Right lobe of liver (tissue), 6 donors: ENCODE data around the gene SLC6A8. TPM values are rescaled to one million over a fixed set of nuclear protein-coding genes. Genes with fewer than 3 reads are reported as not detected.

ENCODE experiments used
- ATAC-seq, 4 donors: fragments of 200-7000 bp; cut with Tn5 transposase; one replicate each; pipeline ENCODE4 v1.9.1; 2020; ENCODE audit warnings: mild to moderate bottlenecking in 4 of 4, moderate library complexity in 4 of 4
- DNase-seq, 3 donors: peaks; one replicate each; pipeline ENCODE4 v3.0.0-alpha.2; 2020
- H3K27ac ChIP-seq, 3 donors: fragments of 200-600 bp; one replicate each; pipeline ENCODE4 v1.8.0; 2022
- H3K27me3 ChIP-seq, 2 donors: fragments of 200-600 bp; one replicate each; pipeline ENCODE4 v1.8.0; 2022
- H3K36me3 ChIP-seq, 4 donors: fragments of 200-600 bp; sonication (generic) in 1 of 4; one replicate each; pipeline versions ENCODE4 v1.5.1 to v1.8.0; 2017 to 2022; ENCODE audit warnings: control low read depth in 1 of 4
- H3K4me1 ChIP-seq, 4 donors: fragments of 200-600 bp; sonication (generic) in 1 of 4; one replicate each; pipeline versions ENCODE4 v1.5.1 to v1.8.0; 2017 to 2022; ENCODE audit warnings: control low read depth in 1 of 4
- H3K4me3 ChIP-seq, 3 donors: fragments of 200-600 bp; one replicate each; pipeline ENCODE4 v1.8.0; 2022
- H3K9me3 ChIP-seq, 4 donors: fragments of 200-600 bp; sonication (generic) in 1 of 4; one replicate each; pipeline versions ENCODE4 v1.5.1 to v1.8.0; 2017 to 2022; ENCODE audit warnings: control low read depth in 1 of 4
- CTCF ChIP-seq, 4 donors: fragments of 200-600 bp in 3 of 4; fragments of 450-650 bp in 1 of 4; IDR thresholded peaks; one replicate each; pipeline versions ENCODE4 v1.5.1 to v1.8.0; 2016 to 2022; ENCODE audit warnings: antibody characterized with exemption in 4 of 4, mild to moderate bottlenecking in 2 of 4
- POLR2A ChIP-seq: fragments of 450-650 bp; IDR thresholded peaks from one replicate; pipeline ENCODE4 v1.6.1; 2017; ENCODE audit warnings: antibody characterized with exemption, mild to moderate bottlenecking
- WGBS: methylation state at CpG from one replicate; pipeline ENCODE4 v1.1.6; 2018; ENCODE audit warnings: low coverage, low lambda C conversion rate; ENCODE audit not compliant: insufficient coverage; ENCODE audit errors: missing lambda C conversion rate; 5-methylcytosine and 5-hydroxymethylcytosine counted together
- intact Hi-C, 2 donors: fragments of 100-400 bp; cut with DNase I; formaldehyde crosslinking; loops; one replicate each; pipeline versions ENCODE4 v1.11.2 to v1.14.1; 2022
- long read RNA-seq: library from polyadenylated mRNA; unstranded; transcript quantifications from one replicate; pipeline ENCODE4 v2.0.0, GENCODE V29; 2019
- total RNA-seq, 6 experiments: library from RNA; depleted of rRNA in 2 of 6; stranded (reverse); fragments of >200 nt in 2 of 6; fragmentation: NEBNext Ultra II Directional in 3 of 6; extraction: Animal tissue kit (Norgen Biotek cat#: 25700) in 3 of 6; gene quantifications; one replicate each; pipeline versions ENCODE4 v1.1.0 to v1.2.4, GENCODE V29; 2016 to 2023
- donor health status: DM: no; HTN: yes; CAD: no.
- donor health status: DM: no; HTN: no; CAD: no.
- donor health status: DM: no; HTN: no; CAD: no.
- donor health status: DM: no; HTN: yes; CAD: no.
- donor health status: DM: no; HTN: yes; CAD: no.

SLC6A8 gene
- total RNA-seq: 1 to 10 TPM; 1.6 to 9.2 (median 2.9) TPM
- long read RNA-seq: 0 reads

DNA sequence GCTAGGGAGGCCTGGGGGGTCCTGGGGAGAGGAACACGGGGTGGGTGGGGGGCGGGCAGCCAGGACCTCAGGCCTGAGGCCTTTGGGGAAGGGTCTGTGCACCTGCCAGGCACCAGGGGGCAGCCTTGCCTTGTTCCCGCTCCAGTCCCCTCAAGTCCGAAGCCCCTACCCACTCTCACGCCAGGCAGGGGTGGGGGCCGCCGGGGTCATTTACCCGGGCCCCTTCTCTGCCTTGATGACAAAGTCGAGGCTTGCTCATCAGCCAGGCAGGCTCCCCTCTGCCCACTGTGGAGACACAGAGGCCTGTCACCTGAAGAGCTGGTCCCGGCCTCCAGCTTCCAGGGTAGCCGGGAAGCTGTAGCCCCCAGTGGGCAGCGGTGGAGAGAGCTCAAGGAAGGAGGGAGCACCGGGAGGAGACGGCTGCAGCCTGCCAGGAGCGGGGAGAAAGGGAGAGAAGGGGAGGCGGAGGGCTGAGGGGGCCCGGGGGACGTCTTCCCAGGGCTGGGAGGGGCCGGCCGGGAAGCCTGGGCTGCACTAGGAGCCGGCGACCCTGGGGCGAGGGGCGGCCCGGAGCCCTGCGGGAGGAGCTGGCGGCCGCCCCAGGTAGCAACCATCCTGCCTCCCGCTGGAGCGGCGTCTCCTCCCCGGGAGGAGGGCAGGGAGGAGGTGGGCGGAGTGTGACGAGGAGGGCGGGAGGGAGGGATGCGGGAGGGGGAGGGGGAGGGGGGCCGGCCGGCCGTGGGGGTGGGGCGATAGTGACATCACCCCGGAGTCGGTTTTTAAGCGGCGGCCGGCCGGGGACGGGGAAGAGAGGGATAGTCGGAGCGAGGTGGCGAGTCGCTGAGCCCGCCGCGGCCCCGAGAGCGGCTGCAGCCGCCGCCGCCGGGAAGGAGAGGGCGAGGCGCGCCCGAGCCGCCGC is at the start of gene SLC6A8:
Gene SLC6A8 (plus strand): TSS at position 806 of the 919 bp plus-strand sequence. CDS start 649 bp downstream, outside the sequence.
- Histone ChIP-seq H3K4me1 (no peaks in the 10 kb centered on the region), H3K27me3 (no peaks in the 10 kb centered on the region), H3K27ac (no peak within 1 kb of the TSS), H3K9me3 (no peaks in the 10 kb centered on the region), H3K4me3 (no peak within 1 kb of the TSS), H3K36me3 (no peaks in the 10 kb centered on the region)
- DNase-seq (peak; percentile 64 to 78 (median 71)), ATAC-seq (peak; percentile 63 to 80 (median 75))
- TF ChIP-seq CTCF (IDR thresholded peaks at IDR 0.05) (peak in 1 of 4 donors; percentile 15), POLR2A (peak; percentile 28)
- WGBS: 0% methylated on average over 5 of the region's 66 CpGs
- intact Hi-C loops: no loop called here

DNA sequence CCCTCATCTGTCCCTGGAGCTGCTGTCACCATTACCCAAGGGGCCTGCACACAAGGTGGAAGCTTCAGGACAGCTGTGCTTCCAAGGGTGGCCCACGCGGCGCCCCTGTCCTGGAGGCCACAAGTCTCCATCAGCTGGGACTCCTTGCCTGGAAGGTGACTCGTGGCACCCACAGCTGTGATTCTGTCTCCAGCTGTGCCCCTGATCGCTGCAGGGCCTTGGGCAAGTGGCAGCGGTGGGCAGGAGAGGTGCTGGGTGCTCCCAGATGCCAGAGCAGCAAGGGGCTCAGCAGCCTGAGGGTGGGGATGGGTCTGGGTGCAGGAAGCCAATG is 49.7 kb upstream of the SLC6A8 start:
- H3K4me3 ChIP-seq: no peak overlapping the region
- ATAC-seq (no peak), DNase-seq (no peak)
- no peaks in the 10 kb centered on the region for H3K9me3 ChIP-seq
- H3K27me3 ChIP-seq: no peaks in the 10 kb centered on the region
- intact Hi-C loops: no loop called here
- no peak for TF ChIP-seq CTCF (IDR thresholded peaks at IDR 0.05)
- no peak for TF ChIP-seq POLR2A
- H3K36me3 ChIP-seq: no peaks in the 10 kb centered on the region
- no peaks in the 10 kb centered on the region for H3K4me1 ChIP-seq
- WGBS: no CpG with 5 or more reads among the region's 6 CpGs
- no peak overlapping the region for H3K27ac ChIP-seq

DNA sequence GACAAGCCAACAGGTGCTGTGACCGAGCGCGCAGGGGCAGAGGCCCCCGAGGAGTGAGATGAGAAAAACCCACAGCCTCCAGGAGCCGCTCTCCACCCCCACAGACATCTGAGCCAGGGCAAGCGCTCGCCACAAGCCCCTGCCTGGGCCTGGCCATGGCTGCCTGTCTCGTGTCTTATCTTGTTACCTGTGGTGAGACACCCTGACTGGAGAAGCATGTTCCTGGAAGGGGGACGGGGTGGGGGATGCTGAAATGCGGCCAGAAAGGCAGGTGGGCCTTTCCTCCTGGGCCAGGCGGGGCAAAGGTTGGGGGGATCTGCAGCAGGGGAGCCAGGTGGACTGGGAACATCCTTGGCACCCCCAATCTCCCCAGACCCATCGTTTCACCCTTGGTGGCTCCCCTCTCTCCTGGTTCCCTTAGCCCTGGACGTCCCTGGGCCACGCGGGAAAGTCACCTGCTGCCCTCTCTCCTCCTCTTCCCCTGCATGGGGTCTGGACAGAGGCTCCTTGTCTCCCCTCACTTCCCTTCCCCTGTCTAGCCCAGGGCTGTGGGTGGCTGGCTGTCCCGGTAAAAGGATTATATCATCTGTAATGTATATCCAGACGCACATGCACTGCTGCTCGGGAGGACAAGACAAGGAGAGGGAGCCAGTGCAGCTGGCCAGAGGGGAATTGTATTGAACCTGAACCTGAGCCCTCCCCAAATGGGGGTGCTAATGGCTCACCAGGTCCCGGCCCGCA is 49.1 kb upstream of the SLC6A8 start:
- no peak overlapping the region for H3K4me3 ChIP-seq
- no peak overlapping the region for H3K27ac ChIP-seq
- ATAC-seq: no peak
- H3K27me3 ChIP-seq: no peaks in the 10 kb centered on the region
- TF ChIP-seq POLR2A (no peak), CTCF (IDR thresholded peaks at IDR 0.05) (no peak)
- 53% methylated on average over 6 of the region's 20 CpGs for WGBS
- peaks cover 0 to 2% (median 0%) of the 10 kb centered on the region in 4 donors for H3K4me1 ChIP-seq
- H3K36me3 ChIP-seq: no peaks in the 10 kb centered on the region
- peak in 1 of 3 donors; percentile 48 for DNase-seq
- intact Hi-C loops: no loop called here
- no peaks in the 10 kb centered on the region for H3K9me3 ChIP-seq

DNA sequence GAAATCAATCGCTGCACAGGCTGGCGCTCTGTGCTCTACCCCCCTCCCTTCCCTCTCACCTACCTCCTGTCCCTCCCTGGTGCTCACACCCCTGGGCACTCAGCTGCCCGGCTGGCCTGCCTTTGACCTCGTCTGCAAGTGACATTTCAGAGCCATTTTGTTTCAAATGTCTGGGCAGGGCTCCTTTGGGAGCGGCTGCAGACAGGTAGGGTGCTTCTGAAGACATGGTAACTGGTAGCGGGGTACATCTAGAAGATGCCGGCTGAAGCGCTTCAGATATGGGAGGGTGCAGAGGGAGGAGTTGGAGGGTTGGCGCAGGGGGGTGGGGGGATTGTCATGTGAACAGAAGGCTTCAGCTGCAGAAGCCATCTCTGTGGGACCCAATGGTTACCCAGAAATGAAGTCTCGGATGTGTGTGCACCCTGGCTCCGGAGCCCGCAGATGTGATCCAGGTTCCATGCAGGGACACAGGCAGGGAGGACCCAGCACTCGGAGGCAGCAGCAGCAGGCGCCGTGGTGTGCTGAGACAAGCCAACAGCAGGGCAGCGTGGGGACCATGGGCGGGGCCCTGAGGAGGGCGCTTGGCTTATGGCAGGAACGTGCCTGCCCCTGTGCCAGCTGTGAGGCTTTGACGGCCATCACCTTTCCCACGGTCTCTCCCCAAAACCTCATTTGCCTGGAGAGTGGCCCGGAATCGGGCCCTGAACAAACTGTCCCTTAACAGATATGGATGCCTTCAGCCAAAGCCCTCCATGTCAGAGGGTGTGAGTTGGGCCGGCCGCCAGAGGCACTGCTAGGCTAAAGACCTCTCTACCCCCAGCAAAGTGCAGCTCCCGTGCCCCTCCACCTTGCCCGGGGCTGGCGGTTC is 48.3 kb upstream of the SLC6A8 start:
- ATAC-seq (no peak), DNase-seq (no peak)
- H3K27ac ChIP-seq: no peak overlapping the region
- H3K4me3 ChIP-seq: no peak overlapping the region
- intact Hi-C loops: no loop called here
- H3K27me3 ChIP-seq: no peaks in the 10 kb centered on the region
- H3K9me3 ChIP-seq: no peaks in the 10 kb centered on the region
- H3K4me1 ChIP-seq: peaks cover 0 to 4% (median 0%) of the 10 kb centered on the region in 4 donors
- 60% methylated on average over 10 of the region's 28 CpGs for WGBS
- TF ChIP-seq CTCF (IDR thresholded peaks at IDR 0.05) (no peak), POLR2A (no peak)
- H3K36me3 ChIP-seq: no peaks in the 10 kb centered on the region
